SJSA1 (cell line): ENCODE measurements around the gene SDK2. TPM values are rescaled to one million over a fixed set of nuclear protein-coding genes. Genes with fewer than 3 reads are reported as not detected.
"Not testable (repeated sequence)": the region's sequence is repeated elsewhere in the genome, so short reads cannot be mapped to it uniquely, and the experiment has no call there.

ENCODE experiments used
- DNase-seq, 2 experiments: peaks; one replicate each; pipeline ENCODE4 v3.0.0-alpha.2; 2015 to 2020; ENCODE audit warnings: low spot score in 2 of 2, low read depth in 1 of 2
- H3K27ac ChIP-seq: fragments of 250-450 bp; sonication (Bioruptor Pico); 2 replicates; pipeline ENCODE4 v1.5.1; 2020; ENCODE audit warnings: mild to moderate bottlenecking, moderate library complexity
- H3K27me3 ChIP-seq: fragments of 250-450 bp; sonication (Bioruptor Pico); replicated peaks from 2 replicates; pipeline ENCODE4 v1.5.1; 2020; ENCODE audit warnings: mild to moderate bottlenecking, moderate library complexity
- H3K36me3 ChIP-seq: fragments of 250-450 bp; sonication (Bioruptor Pico); 2 replicates; pipeline ENCODE4 v1.5.1; 2020; ENCODE audit warnings: mild to moderate bottlenecking
- H3K4me1 ChIP-seq: fragments of 250-450 bp; sonication (Bioruptor Pico); replicated peaks from 2 replicates; pipeline ENCODE4 v1.6.1; 2021; ENCODE audit warnings: mild to moderate bottlenecking
- H3K4me3 ChIP-seq: fragments of 250-450 bp; sonication (Bioruptor Pico); 2 replicates; pipeline ENCODE4 v1.5.1; 2020; ENCODE audit warnings: mild to moderate bottlenecking
- H3K9me3 ChIP-seq: fragments of 250-450 bp; sonication (Bioruptor Pico); replicated peaks from 2 replicates; pipeline ENCODE4 v1.5.1; 2020; ENCODE audit warnings: mild to moderate bottlenecking
- total RNA-seq: library from RNA; depleted of rRNA; stranded (reverse); fragments of >200 nt; shearing (Covaris generic); gene quantifications from 2 replicates; pipeline ENCODE4 v1.2.3, GENCODE V29; 2014

The SDK2 gene
- total RNA-seq, 1 experiment from 2014 or later: 0.05 TPM

DNA sequence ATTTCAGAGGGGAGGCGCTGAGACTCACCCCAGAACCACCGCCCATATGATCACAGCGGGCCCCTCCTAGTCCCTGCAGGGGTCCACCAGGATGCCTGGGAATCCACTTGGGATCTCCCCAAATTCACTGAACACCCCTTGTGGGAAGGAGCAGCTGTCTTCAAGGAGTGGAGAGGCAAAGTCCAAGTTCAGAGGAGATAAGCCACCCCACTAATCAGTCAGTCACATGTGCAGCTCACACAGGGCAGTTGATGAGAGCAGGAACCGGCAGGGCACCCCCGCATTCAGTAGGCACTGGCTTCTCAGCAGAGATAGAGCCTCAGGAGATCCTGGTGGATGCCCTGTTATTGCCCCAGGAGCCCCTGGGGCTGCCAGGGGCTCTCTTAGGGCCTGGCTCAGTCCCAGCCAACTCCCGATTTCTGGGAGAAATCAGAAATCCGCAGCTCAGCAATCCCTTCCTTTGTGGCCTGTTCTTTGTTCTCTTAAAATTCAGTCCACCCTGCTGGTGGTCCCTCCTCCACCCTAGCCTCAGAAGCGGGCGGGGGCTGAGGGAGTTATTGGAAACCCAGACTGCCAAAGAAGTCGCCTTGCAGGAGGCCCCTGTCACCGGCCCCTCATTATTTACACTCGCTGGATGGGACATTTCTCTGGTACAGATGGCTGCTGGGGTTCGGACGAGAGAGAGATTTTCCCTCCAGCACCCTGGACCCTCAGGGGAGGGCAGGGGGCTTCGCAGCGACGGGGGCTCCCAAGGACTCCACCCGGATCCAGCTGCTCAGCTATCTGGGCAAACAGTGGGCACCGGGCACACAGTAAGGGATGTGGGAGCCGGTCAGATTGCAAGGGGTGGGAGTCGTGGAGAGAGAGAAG lies 334.3 kb downstream of the SDK2 start:
- Histone ChIP-seq H3K4me3 (peak overlapping the region; percentile 94), H3K27me3 (no peaks in the 10 kb centered on the region), H3K27ac (peak overlapping the region; percentile 91), H3K9me3 (0 out of 2 replicates have a peak, but pooled peaks cover 5% of the 10 kb centered on the region), H3K36me3 (peaks cover 50% of the 10 kb centered on the region), H3K4me1 (peaks cover 69% of the 10 kb centered on the region)
- peak in 1 of 2 experiments; percentile 73 for DNase-seq

DNA sequence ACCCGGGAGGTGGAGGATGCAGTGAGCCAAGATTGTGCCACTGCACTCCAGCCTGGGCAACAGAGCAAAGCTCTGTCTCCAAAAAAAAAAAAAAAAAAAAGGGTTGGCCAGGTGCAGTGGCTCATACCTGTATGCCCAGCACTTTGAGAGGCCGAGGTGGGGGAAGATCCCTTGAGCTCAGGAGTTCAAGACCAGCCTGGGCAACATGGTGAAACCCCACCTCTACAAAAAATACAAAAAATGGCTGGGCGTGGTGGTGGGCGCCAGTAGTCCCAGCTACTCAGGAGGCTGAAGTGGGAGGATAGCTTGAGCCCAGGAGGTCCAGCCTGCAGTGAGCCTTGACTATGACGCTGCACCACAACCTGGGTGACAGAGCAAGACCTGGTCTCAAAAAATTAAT lies 335.3 kb downstream of the SDK2 start:
- not testable (repeated sequence) for H3K27me3 ChIP-seq, DNase-seq, H3K4me3 ChIP-seq, H3K9me3 ChIP-seq
- H3K36me3 ChIP-seq: peaks cover 53% of the 10 kb centered on the region
- H3K4me1 ChIP-seq: peaks cover 79% of the 10 kb centered on the region
- H3K27ac ChIP-seq: peak overlapping the region; percentile 91

DNA sequence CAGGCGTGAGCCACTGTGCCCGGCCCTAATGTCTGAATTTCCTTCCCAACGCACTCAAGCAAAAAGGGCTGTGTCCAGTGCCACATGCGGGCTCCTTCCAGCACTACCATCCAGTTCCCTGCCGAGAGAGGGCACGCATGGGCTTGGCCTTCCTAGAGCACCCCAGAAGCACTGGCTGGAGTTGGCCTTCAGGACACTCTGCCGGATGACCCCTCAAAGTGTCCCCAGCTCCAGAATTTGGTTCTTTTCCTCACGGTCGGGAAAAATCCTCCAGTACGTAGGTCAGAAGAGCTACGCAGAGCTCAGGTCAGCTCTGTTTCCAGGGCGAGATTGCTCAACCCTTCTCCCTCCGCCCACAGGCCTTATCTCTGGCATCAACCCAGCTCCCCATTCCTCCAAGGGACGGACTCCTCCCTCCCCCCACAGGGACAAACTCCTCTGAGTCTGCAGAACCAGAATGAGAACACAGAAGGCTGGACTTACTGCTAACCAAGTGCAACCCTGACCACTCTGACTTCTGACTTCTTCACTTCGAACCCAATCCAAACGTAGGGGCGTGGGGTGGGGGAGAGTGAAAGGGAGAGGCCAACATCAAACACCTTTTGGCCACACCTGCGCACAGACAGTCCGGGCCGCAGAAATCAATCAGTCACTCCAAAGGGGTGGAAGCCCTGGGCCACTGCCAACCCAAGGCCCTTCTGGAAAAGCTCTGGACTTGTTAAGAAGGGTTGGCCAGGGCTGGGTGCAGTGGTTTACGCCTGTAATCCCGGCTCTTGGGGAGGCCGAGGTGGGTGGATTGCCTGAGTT lies 336.0 kb downstream of the SDK2 start:
- Histone ChIP-seq H3K9me3 (0 out of 2 replicates have a peak, but pooled peaks cover 5% of the 10 kb centered on the region), H3K4me3 (peak overlapping the region; percentile 6; the same call in 1 of the 2 replicates), H3K4me1 (peaks cover 86% of the 10 kb centered on the region), H3K27me3 (no peaks in the 10 kb centered on the region), H3K36me3 (peaks cover 54% of the 10 kb centered on the region), H3K27ac (peak overlapping the region; percentile 27)
- DNase-seq: peak; percentile 81 to 92

DNA sequence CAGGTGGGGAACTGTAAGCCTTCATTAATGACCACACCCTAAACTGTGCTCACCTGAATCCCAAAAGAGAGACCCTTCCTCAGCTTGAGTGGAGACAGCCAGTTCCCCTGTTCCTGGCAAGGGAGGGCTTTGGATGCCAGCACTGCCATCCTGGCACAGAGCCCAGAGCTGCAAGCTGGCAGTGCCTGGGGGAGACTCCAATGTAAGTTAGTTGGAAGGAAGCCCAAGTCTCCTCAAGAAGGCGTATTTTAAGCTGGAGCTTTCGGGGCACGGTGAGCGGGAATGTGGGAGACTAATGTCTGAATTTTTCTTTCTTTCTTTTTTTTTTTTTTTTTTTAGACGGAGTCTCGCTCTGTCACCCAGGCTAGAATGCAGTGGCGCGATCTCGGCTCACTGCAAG lies 337.1 kb downstream of the SDK2 start:
- Histone ChIP-seq H3K27me3 (no peaks in the 10 kb centered on the region), H3K27ac (no peak overlapping the region)
- DNase-seq: no peak

DNA sequence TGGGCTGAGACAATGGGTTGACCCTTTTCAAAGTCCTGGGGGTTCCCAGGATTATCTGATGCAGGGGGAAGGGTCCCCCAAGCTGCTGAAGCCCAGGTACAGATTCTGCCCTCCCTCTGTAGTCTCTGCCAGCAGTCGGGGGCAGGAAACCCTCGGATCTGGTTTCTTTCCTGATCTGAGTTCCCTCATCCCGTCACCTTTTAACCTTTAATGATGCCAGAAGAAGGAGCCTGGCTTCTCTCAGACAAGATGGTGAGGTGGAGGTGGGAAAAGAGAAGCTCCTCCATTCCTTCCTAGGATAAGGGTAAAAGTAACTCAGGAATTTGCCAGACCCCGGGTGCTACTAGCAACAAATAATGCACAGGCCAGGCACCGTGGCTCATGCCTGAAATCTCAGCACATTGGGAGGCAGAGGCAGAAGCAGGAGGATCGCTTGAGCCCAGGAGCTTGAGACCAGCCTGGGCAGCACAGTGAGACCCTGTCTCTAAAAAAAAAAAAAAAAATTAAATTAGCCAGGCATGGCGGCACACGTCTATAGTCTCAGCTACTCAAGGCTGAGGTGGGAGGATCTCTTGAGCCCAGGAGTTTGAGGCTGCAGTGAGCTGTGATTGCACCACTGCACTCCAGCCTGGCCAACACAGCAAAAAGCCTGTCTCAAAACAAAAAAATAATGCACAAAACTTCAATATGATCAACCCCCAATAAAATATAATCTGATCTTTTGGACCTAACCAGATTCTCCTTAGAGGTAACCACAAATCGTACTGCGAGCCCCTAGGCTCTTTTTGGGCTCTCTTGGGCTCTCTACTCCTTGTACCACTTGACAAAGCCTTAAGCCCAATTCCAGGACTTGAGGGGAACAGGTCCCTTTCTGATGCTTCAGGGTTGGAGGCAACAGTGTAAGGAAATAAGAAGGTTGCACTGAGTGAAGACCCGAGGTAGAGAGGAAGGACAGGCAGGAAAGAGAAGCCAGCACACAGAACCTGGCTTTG lies 338.1 kb downstream of the SDK2 start:
- peaks cover 84% of the 10 kb centered on the region for H3K4me1 ChIP-seq
- H3K27me3 ChIP-seq: no peaks in the 10 kb centered on the region
- H3K36me3 ChIP-seq: peaks cover 53% of the 10 kb centered on the region
- H3K27ac ChIP-seq: peak overlapping the region; percentile 97
- DNase-seq: no peak
- no peaks in the 10 kb centered on the region for H3K9me3 ChIP-seq
- H3K4me3 ChIP-seq: no peak overlapping the region

More for the DNA sequence above, 337.1 kb downstream of the SDK2 start:
- Histone ChIP-seq H3K9me3 (0 out of 2 replicates have a peak, but pooled peaks cover 5% of the 10 kb centered on the region), H3K4me1 (peaks cover 81% of the 10 kb centered on the region), H3K4me3 (no peak overlapping the region), H3K36me3 (peaks cover 56% of the 10 kb centered on the region)

DNA sequence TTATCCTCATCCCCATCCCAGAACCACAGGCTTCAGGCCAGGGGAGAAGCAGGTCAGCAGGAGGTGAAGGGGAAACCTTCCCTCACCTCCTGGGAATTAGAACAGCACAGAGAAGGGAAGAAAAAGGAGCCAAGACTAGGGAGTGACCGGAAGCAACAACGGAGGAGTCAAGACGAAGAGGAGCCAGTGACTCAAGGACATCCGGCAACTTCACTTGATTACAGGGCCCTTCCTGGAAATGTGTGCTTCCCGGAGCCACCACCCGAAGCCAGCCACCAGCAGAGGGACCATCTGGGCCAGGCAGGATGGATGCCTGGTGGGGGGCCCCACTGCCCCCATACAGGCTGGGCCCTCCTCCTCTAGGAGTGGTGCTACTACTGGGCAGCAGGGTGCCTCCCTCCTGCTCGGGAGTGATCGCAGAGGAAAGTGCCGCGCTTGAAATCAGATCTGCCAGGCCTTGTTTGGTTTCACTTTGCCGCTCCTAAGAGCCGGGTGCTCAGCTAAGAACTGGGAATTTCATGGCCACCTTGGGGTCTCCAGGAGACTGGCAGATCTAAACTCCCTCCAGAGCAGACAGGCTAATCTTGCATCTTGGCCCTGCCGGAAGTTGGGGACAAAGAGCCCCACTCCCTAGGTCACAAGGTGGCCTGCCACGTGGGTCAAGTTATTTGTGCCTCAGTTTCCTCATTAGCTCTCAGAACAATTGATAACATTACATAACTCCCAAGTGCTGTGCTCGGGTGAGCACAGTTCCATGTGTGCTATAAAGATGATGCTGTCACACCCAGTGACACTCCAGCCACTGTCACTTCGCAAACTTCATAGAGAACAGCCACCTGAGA lies 339.1 kb downstream of the SDK2 start:
- Histone ChIP-seq H3K27me3 (no peaks in the 10 kb centered on the region), H3K4me3 (peak overlapping the region; percentile 17), H3K4me1 (peaks cover 90% of the 10 kb centered on the region), H3K27ac (peak overlapping the region; percentile 97), H3K36me3 (peaks cover 46% of the 10 kb centered on the region), H3K9me3 (no peaks in the 10 kb centered on the region)
- peak; percentile 98 to 99 for DNase-seq

DNA sequence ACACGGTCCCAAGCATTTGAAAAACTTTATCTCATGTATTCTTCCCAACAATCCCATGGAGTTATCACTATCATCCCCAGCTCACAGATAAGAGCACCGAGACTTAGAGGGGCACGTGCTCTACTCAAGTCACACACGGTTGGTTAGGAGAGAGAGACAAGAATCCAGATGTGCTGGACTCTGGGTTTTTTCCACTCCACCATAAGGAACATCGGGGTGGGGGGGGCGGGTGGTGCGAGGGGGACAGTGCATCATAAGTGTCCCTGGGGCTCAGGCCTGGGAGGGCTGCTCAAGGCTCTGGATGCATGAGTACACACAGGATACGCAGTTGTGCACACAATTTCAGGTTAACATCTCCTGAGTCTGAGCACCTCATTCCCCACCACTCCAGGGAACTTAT lies 339.8 kb downstream of the SDK2 start:
- no peak for DNase-seq
- H3K27me3 ChIP-seq: no peaks in the 10 kb centered on the region
- H3K4me1 ChIP-seq: peaks cover 90% of the 10 kb centered on the region
- peak overlapping the region; percentile 97 for H3K27ac ChIP-seq
- peak overlapping the region; percentile 17; the same call in 1 of the 2 replicates for H3K4me3 ChIP-seq
- peaks cover 44% of the 10 kb centered on the region for H3K36me3 ChIP-seq
- no peaks in the 10 kb centered on the region for H3K9me3 ChIP-seq

DNA sequence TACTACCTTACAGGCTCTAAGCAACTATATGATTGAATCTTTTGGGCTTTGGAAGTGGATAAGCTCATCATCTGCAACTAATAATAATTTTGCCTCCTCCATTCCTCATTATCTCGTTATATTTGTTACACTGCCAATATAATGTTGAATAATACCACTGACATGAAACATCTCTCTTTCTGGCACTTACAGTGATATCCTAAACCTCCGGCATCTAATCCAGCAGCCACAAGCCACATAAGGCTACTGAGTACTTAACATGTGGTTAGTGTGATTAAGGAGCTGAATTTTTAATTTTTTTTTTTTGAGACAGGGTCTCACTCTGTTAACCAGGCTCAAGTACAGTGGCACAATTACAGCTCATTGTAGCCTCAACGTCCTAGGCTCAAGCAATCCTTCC lies 342.1 kb downstream of the SDK2 start:
- Histone ChIP-seq H3K27ac (no peak overlapping the region), H3K9me3 (no peaks in the 10 kb centered on the region), H3K36me3 (peaks cover 40% of the 10 kb centered on the region), H3K4me1 (peaks cover 79% of the 10 kb centered on the region), H3K4me3 (no peak overlapping the region), H3K27me3 (no peaks in the 10 kb centered on the region)
- no peak for DNase-seq

DNA sequence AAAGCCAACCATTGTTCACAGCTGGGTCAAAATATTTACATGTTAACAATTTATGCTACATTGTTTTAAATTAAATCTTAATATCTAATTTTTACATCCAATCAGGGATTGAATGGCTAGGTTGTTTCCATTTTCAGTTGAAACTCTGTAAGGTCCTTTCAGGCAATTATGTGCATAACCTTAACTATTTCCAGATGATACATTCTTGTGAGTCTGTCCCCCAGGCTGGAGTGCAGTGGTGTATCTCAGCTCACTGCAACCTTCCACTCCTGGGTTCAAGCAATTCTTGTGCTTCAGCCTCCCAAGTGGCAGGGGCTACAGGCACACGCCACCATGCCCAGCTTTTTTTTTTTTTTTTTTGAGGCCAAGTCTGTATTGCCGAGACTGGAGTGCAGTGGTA lies 342.9 kb downstream of the SDK2 start:
- Histone ChIP-seq H3K4me3 (no peak overlapping the region), H3K36me3 (peaks cover 32% of the 10 kb centered on the region), H3K27ac (no peak overlapping the region), H3K9me3 (no peaks in the 10 kb centered on the region), H3K4me1 (peaks cover 71% of the 10 kb centered on the region), H3K27me3 (no peaks in the 10 kb centered on the region)
- DNase-seq: no peak

DNA sequence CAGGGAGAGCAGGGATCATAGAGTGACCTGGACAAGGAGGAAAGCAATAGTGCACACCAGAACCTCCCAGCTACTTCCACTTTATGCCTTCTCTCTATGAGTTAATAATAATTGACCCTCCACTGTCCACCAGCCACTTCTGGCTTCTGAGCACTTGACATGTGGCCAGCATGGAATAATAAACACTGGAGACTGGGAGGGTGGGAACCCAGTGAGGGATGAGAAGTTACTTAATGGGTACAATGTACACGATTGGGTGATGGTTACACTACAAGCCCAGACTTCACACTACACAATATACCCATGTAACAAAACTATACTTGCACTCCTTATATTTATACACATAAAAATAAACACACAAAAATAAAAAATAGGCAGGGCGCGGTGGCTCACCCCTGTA lies 343.9 kb downstream of the SDK2 start:
- DNase-seq: no peak
- peaks cover 25% of the 10 kb centered on the region for H3K36me3 ChIP-seq
- no peak overlapping the region for H3K27ac ChIP-seq
- H3K4me3 ChIP-seq: no peak overlapping the region
- H3K27me3 ChIP-seq: no peaks in the 10 kb centered on the region
- H3K4me1 ChIP-seq: peaks cover 61% of the 10 kb centered on the region
- no peaks in the 10 kb centered on the region for H3K9me3 ChIP-seq

DNA sequence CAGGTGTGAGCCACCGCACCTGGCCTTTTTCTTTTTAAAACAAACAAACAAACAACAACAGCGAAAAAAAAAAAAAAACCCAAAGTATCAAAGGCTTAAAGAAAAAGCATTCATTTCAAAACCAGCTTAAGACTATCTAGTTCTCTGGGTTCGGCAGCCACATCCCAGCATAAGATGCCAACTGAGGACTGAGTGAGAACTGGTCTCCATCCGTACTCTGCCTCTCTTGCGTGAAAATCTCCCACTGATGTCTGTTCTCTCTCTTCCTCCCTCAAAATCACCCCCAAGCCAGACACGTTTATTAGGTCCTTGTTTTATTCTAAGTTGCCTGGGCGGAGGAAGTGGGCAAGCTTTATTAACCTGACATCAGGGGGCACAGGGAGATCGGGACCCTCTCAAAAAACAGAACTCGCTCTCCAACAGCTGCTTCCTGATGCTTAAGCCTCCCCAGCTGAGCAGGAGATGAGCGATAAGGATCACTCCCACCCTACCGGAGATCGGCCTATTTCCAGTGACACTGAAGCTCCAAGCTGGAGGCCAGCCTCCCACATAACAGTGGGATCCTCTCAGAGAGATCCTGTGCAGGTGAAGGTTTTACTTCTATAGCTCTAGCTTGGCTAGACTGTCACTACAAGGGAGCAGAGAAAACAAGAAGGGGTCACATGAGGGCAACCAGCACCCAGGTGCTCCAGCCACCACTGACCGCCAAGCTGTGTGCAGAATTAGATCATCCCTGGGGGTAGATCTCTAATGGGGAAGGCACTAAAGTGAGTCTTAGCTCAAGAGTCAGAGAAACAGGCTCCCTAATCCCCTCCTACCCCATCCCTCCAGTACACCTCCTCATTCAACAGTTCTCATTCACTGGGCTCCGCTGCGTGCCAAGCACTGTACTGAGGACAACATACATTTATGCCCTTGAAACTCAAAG lies 346.0 kb downstream of the SDK2 start:
- no peak overlapping the region for H3K4me3 ChIP-seq
- H3K27me3 ChIP-seq: no peaks in the 10 kb centered on the region
- H3K4me1 ChIP-seq: peaks cover 61% of the 10 kb centered on the region
- no peak overlapping the region for H3K27ac ChIP-seq
- H3K9me3 ChIP-seq: no peaks in the 10 kb centered on the region
- no peak for DNase-seq
- peaks cover 34% of the 10 kb centered on the region for H3K36me3 ChIP-seq
